ENCODE measurements around the gene TMEM9B.
"Not testable (repeated sequence)": the region's sequence is repeated elsewhere in the genome, so short reads cannot be mapped to it uniquely, and the experiment has no call there.

Gene TMEM9B

GRCh38 chr11:8971924-8972316 is 7.7 kb upstream of the TMEM9B start:
- DNase-seq (ENCODE audit: low read depth), result no peak

GRCh38 chr11:8971196-8971923 is 7.1 kb upstream of the TMEM9B start:
- no peak for DNase-seq (ENCODE audit: low read depth)

- DNase-seq (ENCODE audit: low read depth), result no peak
These were observed 2.9 kb upstream of the TMEM9B start for GRCh38 chr11:8967184-8967583.

GRCh38 chr11:8963569-8964323 is 496 bp downstream of the TMEM9B start:
- DNase-seq (ENCODE audit: low read depth), result peak; percentile 72

GRCh38 chr11:8962841-8963240 is 1.4 kb downstream of the TMEM9B start:
- no peak for DNase-seq (ENCODE audit: low read depth)

GRCh38 chr11:8961401-8961800 is 2.8 kb downstream of the TMEM9B start:
- no peak for DNase-seq (ENCODE audit: low read depth)

GRCh38 chr11:8959546-8960166 is 4.6 kb downstream of the TMEM9B start:
- DNase-seq (ENCODE audit: low read depth), result peak; percentile 16

- DNase-seq (ENCODE audit: low read depth), result no peak
These were observed 7.4 kb downstream of the TMEM9B start for GRCh38 chr11:8956860-8957259.

- no peak for DNase-seq (ENCODE audit: low read depth)
These were observed 15.4 kb downstream of the TMEM9B start for GRCh38 chr11:8948886-8949285.

GRCh38 chr11:8947230-8947943 is 16.9 kb downstream of the TMEM9B start:
- no peak for DNase-seq (ENCODE audit: low read depth)

- no peak for DNase-seq (ENCODE audit: low read depth)
These were observed 21.6 kb downstream of the TMEM9B start, which contains the start of gene ASCL3 for GRCh38 chr11:8942518-8943066. ASCL3 (minus strand) TSS chr11:8943016; CDS start chr11:8938161, 4,855 bp downstream.

GRCh38 chr11:8941341-8942103 is 22.7 kb downstream of the TMEM9B start:
- no peak for DNase-seq (ENCODE audit: low read depth)

GRCh38 chr11:8937659-8938058 is 26.6 kb downstream of the TMEM9B start:
- no peak for DNase-seq (ENCODE audit: low read depth)

- no peak for DNase-seq (ENCODE audit: low read depth)
These were observed 27.1 kb downstream of the TMEM9B start for GRCh38 chr11:8937159-8937558.

- not testable (repeated sequence) for DNase-seq (ENCODE audit: low read depth)
These were observed 28.5 kb downstream of the TMEM9B start for GRCh38 chr11:8935789-8936188.

GRCh38 chr11:8934742-8935488 is 29.3 kb downstream of the TMEM9B start:
- no peak for DNase-seq (ENCODE audit: low read depth)

GRCh38 chr11:8933931-8934330 is 30.3 kb downstream of the TMEM9B start:
- DNase-seq (ENCODE audit: low read depth), result no peak

- no peak for DNase-seq (ENCODE audit: low read depth)
These were observed 31.6 kb downstream of the TMEM9B start, which contains the start of gene C11orf16 for GRCh38 chr11:8932564-8933180. C11orf16 (minus strand) TSS chr11:8932947; CDS start chr11:8932308, 639 bp downstream.

- no peak for DNase-seq (ENCODE audit: low read depth)
These were observed 33.6 kb downstream of the TMEM9B start for GRCh38 chr11:8930456-8931175.

Data from activated T-cell treated with anti-CD3 and anti-CD28 coated beads for 24 hours (primary cell).